A673 (cell line): ENCODE results near the gene WTAP. TPM values are rescaled to one million over a fixed set of nuclear protein-coding genes. Genes with fewer than 3 reads are reported as not detected.

ENCODE experiments used
- Bru-seq: library from RNA; stranded (reverse); fragments of 400-500 nt; gene quantifications from one replicate; lab custom pipeline; 2021; lab: Mats Ljungman, UMichigan
- BruChase-seq, 2 experiments: library from RNA; stranded (reverse); fragments of 400-500 nt; gene quantifications; one replicate each; lab custom pipeline; 2021; lab: Mats Ljungman, UMichigan
- BruUV-seq: library from RNA; stranded (reverse); fragments of 400-500 nt; replicated peaks from 2 replicates; lab custom pipeline; 2021; lab: Mats Ljungman, UMichigan
- CTCF ChIA-PET: fragments of 300-600 bp; sonication (Branson Sonifier 250); formaldehyde crosslinking; loops from one replicate; lab custom pipeline; 2022; ENCODE audit warnings: antibody characterized with exemption; lab: Charles Lee
- POLR2A ChIA-PET: fragments of 300-600 bp; sonication (Branson Sonifier 250); formaldehyde crosslinking; loops from one replicate; lab custom pipeline; 2022; ENCODE audit warnings: antibody characterized with exemption; ENCODE audit not compliant: low non-redundant PET; lab: Charles Lee
- DNase-seq: peaks from one replicate; pipeline ENCODE4 v3.0.0-alpha.2; 2015; ENCODE audit warnings: low spot score
- H3K27ac ChIP-seq: fragments of 200-600 bp; sonication (generic); 2 replicates; pipeline ENCODE4 v1.5.1; 2016; ENCODE audit warnings: mixed run types, low read depth, mild to moderate bottlenecking, mixed read lengths, antibody characterized with exemption, low read length; ENCODE audit not compliant: poor library complexity, severe bottlenecking
- H3K27me3 ChIP-seq: fragments of 200-600 bp; sonication (generic); replicated peaks from 2 replicates; pipeline ENCODE4 v1.6.1; 2017; ENCODE audit warnings: mixed run types, low read depth, mild to moderate bottlenecking, mixed read lengths, antibody characterized with exemption, low read length; ENCODE audit not compliant: insufficient read depth, poor library complexity
- H3K36me3 ChIP-seq: fragments of 200-600 bp; sonication (generic); 2 replicates; pipeline ENCODE4 v1.6.1; 2016; ENCODE audit warnings: mixed run types, mild to moderate bottlenecking, mixed read lengths, antibody characterized with exemption, low read length; ENCODE audit not compliant: insufficient read depth, poor library complexity, severe bottlenecking
- H3K4me1 ChIP-seq: fragments of 200-600 bp; sonication (generic); 2 replicates; pipeline ENCODE4 v1.6.1; 2017; ENCODE audit warnings: mixed run types, mild to moderate bottlenecking, mixed read lengths, antibody characterized with exemption, low read length; ENCODE audit not compliant: insufficient read depth, poor library complexity, severe bottlenecking
- H3K4me3 ChIP-seq: fragments of 200-600 bp; sonication (generic); 2 replicates; pipeline ENCODE4 v1.5.1; 2016; ENCODE audit warnings: low read depth, mixed run types, mild to moderate bottlenecking, mixed read lengths, low read length; ENCODE audit not compliant: poor library complexity, severe bottlenecking
- H3K9me3 ChIP-seq: fragments of 200-600 bp; sonication (generic); 2 replicates; pipeline ENCODE4 v1.6.1; 2016; ENCODE audit warnings: mixed run types, low read depth, mild to moderate bottlenecking, mixed read lengths, antibody characterized with exemption, low read length; ENCODE audit not compliant: poor library complexity, severe bottlenecking
- CTCF ChIP-seq: fragments of 300-800, 200-600 bp; sonication (generic); conservative IDR thresholded peaks from 2 replicates; pipeline ENCODE4 v1.5.1; 2017; ENCODE audit warnings: low read depth, mild to moderate bottlenecking, antibody characterized with exemption, low read length, moderate library complexity, mixed read lengths
- EZH2 ChIP-seq: fragments of 200-600 bp; sonication (generic); IDR thresholded peaks from 2 replicates; pipeline ENCODE4 v1.6.1; 2017; ENCODE audit warnings: borderline replicate concordance, low read depth, mild to moderate bottlenecking, mixed read lengths, antibody characterized with exemption, low read length; ENCODE audit not compliant: poor library complexity, severe bottlenecking
- intact Hi-C: fragments of 100-400 bp; cut with micrococcal nuclease; formaldehyde crosslinking; loops from one replicate; pipeline ENCODE4 v1.10.0; 2022; ENCODE audit not compliant: unreplicated experiment
- long read RNA-seq: library from polyadenylated mRNA; stranded (forward); transcript quantifications from one replicate; pipeline ENCODE4 v2.0.0, GENCODE V29; 2022
- total RNA-seq: library from RNA; stranded (reverse); gene quantifications from 2 replicates; pipeline ENCODE4 v1.2.3, GENCODE V29; 2021

The WTAP gene
- total RNA-seq (109 and 110 TPM in 2 replicates), Bru-seq, nascent RNA (percentile 98 among the genes with signal in this experiment), BruChase-seq, experiment 1, labeled RNA remaining after a 2-hour chase (percentile 96 among the genes with signal in this experiment), BruChase-seq, experiment 2, labeled RNA remaining after a 6-hour chase (percentile 87 among the genes with signal in this experiment)
- long read RNA-seq, transcript WTAP-206 (8 exons, 2,109 nt), result minor isoform, 28 of 117 reads
- long read RNA-seq, transcript WTAP-201 (6 exons, 1,622 nt), result major isoform, 50 of 117 reads
- long read RNA-seq, transcript WTAP-207 (7 exons, 1,430 nt), result minor isoform, 12 of 117 reads
- long read RNA-seq, transcript WTAP-205 (7 exons, 1,623 nt), result minor isoform, 5 of 117 reads
- long read RNA-seq, partial matches to known transcripts, result 11 of 117 reads
- long read RNA-seq, other reads (novel, unspliced or antisense), result 7 of 117 reads

- peak within 1 kb of the TSS; percentile 99 for H3K27ac ChIP-seq
- H3K36me3 ChIP-seq, result peaks cover 13% of the 10 kb centered on the region
- H3K4me3 ChIP-seq, result peak within 1 kb of the TSS; percentile 93
- ChIA-PET CTCF (interaction anchor here (0.6 kb wide), 3 partner anchors 20 to 1727 kb away, joined by 3 to 5 read pairs (median 3); no protein-coding TSS in a partner anchor), POLR2A (interaction anchor here (0.6 kb wide), 3 partner anchors 31 to 1122 kb away, joined by 4 to 5 read pairs (median 4); no protein-coding TSS in a partner anchor)
- intact Hi-C loops, result loop anchor here (1.0 to 5.0 kb wide), 2 partner anchors 35 to 62 kb away; partner anchors contain the start of genes SOD2 and TCP1
- peak; percentile 97 for DNase-seq
- no TSS peak for BruUV-seq
- no peaks in the 10 kb centered on the region for H3K27me3 ChIP-seq
- peaks cover 7% of the 10 kb centered on the region for H3K4me1 ChIP-seq
- TF ChIP-seq CTCF (no peak), EZH2 (no peak)
- no peaks in the 10 kb centered on the region for H3K9me3 ChIP-seq
These were observed at the start of gene WTAP for GRCh38 chr6:159726918-159727716. Gene WTAP (plus strand): TSS chr6:159727506. CDS start chr6:159736266, 8,760 bp downstream.

- H3K27ac ChIP-seq, result no peak overlapping the region
- no peaks in the 10 kb centered on the region for H3K9me3 ChIP-seq
- H3K4me1 ChIP-seq, result no peaks in the 10 kb centered on the region
- no peak for DNase-seq
- peaks cover 18% of the 10 kb centered on the region for H3K36me3 ChIP-seq
- no TSS peak for BruUV-seq
- H3K27me3 ChIP-seq, result no peaks in the 10 kb centered on the region
- TF ChIP-seq EZH2 (no peak), CTCF (no peak)
- intact Hi-C loops, result no loop called here
- H3K4me3 ChIP-seq, result no peak overlapping the region
- ChIA-PET CTCF (no interaction called here), POLR2A (no interaction called here)
These were observed 49.7 kb upstream of the WTAP start for GRCh38 chr6:159677506-159678165.

- BruUV-seq, result no TSS peak
- CTCF ChIA-PET, result no interaction called here
- no peak for DNase-seq
- Histone ChIP-seq H3K4me1 (no peaks in the 10 kb centered on the region), H3K27ac (no peak overlapping the region), H3K4me3 (no peak overlapping the region), H3K36me3 (peaks cover 22% of the 10 kb centered on the region), H3K27me3 (no peaks in the 10 kb centered on the region), H3K9me3 (no peaks in the 10 kb centered on the region)
- TF ChIP-seq EZH2 (no peak), CTCF (no peak)
- POLR2A ChIA-PET, result no interaction called here
- intact Hi-C loops, result no loop called here
These were observed 48.7 kb upstream of the WTAP start for GRCh38 chr6:159678574-159678973.
